K562 (cell line): ENCODE data around the gene VGLL4. TPM values are rescaled to one million over a fixed set of nuclear protein-coding genes. Genes with fewer than 3 reads are reported as not detected.

ENCODE experiments used
- ATAC-seq: fragments of 200-7000 bp; cut with Tn5 transposase; 3 replicates; pipeline ENCODE4 v1.9.1; 2020; ENCODE audit warnings: moderate library complexity
- BruUV-seq: library from RNA; stranded (reverse); fragments of 400-500 nt; replicated peaks from 2 replicates; lab custom pipeline; 2021; lab: Mats Ljungman, UMichigan
- CTCF ChIA-PET: fragments of 300-600 bp; formaldehyde crosslinking; extraction: SDS; loops from one replicate; lab custom pipeline; 2021; ENCODE audit warnings: low intra/inter-chr PET ratio; lab: Yijun Ruan, JAX
- POLR2A ChIA-PET: fragments of 300-600, 350-650 bp; sonication (Branson Sonifier 250); formaldehyde crosslinking; extraction: SDS; loops from one replicate; lab custom pipeline; 2021; ENCODE audit warnings: antibody characterized with exemption, inconsistent platforms; lab: Yijun Ruan, JAX
- DNase-seq, 4 experiments: peaks; one replicate each; pipeline versions ENCODE4 v3.0.0 to v3.0.0-alpha.2; 2011 to 2018; ENCODE audit warnings: low spot score in 3 of 4, mixed read lengths in 3 of 4; ENCODE audit errors: extremely low read depth in 1 of 4
- FAIRE-seq: peaks from 2 replicates; lab custom pipeline; 2011; peaks lifted over from hg19 to GRCh38; lab: Jason Lieb, UNC
- H2AFZ ChIP-seq: 2 replicates; pipeline ENCODE4 v1.6.0; 2011; ENCODE audit warnings: low read depth, low read length, control low read depth, inconsistent platforms
- H3K27ac ChIP-seq: fragments of 200-600 bp; 3 replicates; pipeline ENCODE4 v1.8.0; 2011; ENCODE audit warnings: low read depth, mild to moderate bottlenecking, control low read depth, inconsistent platforms, low read length, moderate library complexity, mixed read lengths; ENCODE audit errors: extremely low read depth
- H3K27me3 ChIP-seq, 2 experiments: fragments of 300-600 bp in 1 of 2; 2 replicates in 1 of 2; 3 replicates in 1 of 2; pipeline versions ENCODE4 v1.6.0 to v1.8.0; 2011; ENCODE audit warnings: inconsistent platforms in 2 of 2, low read length in 2 of 2, mild to moderate bottlenecking in 1 of 2, mixed read lengths in 1 of 2, moderate library complexity in 1 of 2; ENCODE audit not compliant: control insufficient read depth in 2 of 2, insufficient read depth in 2 of 2
- H3K36me3 ChIP-seq: fragments of 300-600 bp; 3 replicates; pipeline ENCODE4 v1.8.0; 2011; ENCODE audit warnings: mild to moderate bottlenecking, low read length, inconsistent platforms; ENCODE audit not compliant: control insufficient read depth, insufficient read depth
- H3K4me1 ChIP-seq, 2 experiments: fragments of 200-600 bp in 1 of 2; replicated peaks in 1 of 2; 2 replicates in 1 of 2; 3 replicates in 1 of 2; pipeline versions ENCODE4 v1.5.1 to v1.8.0; 2011; ENCODE audit warnings: inconsistent platforms in 2 of 2, low read length in 2 of 2, mild to moderate bottlenecking in 1 of 2, mixed read lengths in 1 of 2, moderate library complexity in 1 of 2; ENCODE audit not compliant: control insufficient read depth in 2 of 2, insufficient read depth in 2 of 2
- H3K4me2 ChIP-seq: 2 replicates; pipeline ENCODE4 v1.6.1; 2011; ENCODE audit warnings: low read length, control low read depth, inconsistent platforms, mixed read lengths; ENCODE audit not compliant: insufficient read depth
- H3K4me3 ChIP-seq: fragments of 200-600 bp; sonication (generic), shearing (Covaris generic); 2 replicates; pipeline ENCODE4 v1.5.1; 2016; ENCODE audit warnings: control low read depth, inconsistent platforms
- H3K79me2 ChIP-seq: fragments of 200-600 bp; 3 replicates; pipeline ENCODE4 v1.8.0; 2011; ENCODE audit warnings: low read length, inconsistent platforms; ENCODE audit not compliant: control insufficient read depth, insufficient read depth
- H3K9ac ChIP-seq, 2 experiments: 2 replicates each; pipeline versions ENCODE4 v1.6.0 to v1.6.1; 2011; ENCODE audit warnings: low read depth in 2 of 2, low read length in 2 of 2, control low read depth in 1 of 2, inconsistent platforms in 1 of 2, mild to moderate bottlenecking in 1 of 2, mixed read lengths in 1 of 2; ENCODE audit not compliant: insufficient read depth in 1 of 2
- H3K9me1 ChIP-seq: one replicate; pipeline ENCODE4 v1.6.0; 2011; ENCODE audit warnings: inconsistent platforms, mild to moderate bottlenecking, low read length, moderate library complexity; ENCODE audit not compliant: control insufficient read depth, insufficient read depth
- H3K9me3 ChIP-seq: replicated peaks from 2 replicates; pipeline ENCODE4 v1.5.1; 2011; ENCODE audit warnings: low read depth, low read length, inconsistent platforms; ENCODE audit not compliant: control insufficient read depth, insufficient read depth
- H4K20me1 ChIP-seq: replicated peaks from 2 replicates; pipeline ENCODE4 v1.6.1; 2011; ENCODE audit warnings: low read length, inconsistent platforms, mixed read lengths; ENCODE audit not compliant: control insufficient read depth, insufficient read depth
- DACH1 ChIP-seq: fragments of 450-650 bp; IDR thresholded peaks from 2 replicates; pipeline ENCODE4 v1.6.1; 2018; ENCODE audit not compliant: partially characterized antibody
- SREBF2 ChIP-seq: sonication (generic); formaldehyde crosslinking; IDR thresholded peaks from 2 replicates; pipeline ENCODE4 v1.4.0; 2020; ENCODE audit warnings: mild to moderate bottlenecking, missing genetic modification reagents
- ZFX ChIP-seq: sonication (generic); formaldehyde crosslinking; IDR thresholded peaks from 2 replicates; pipeline ENCODE4 v1.8.0; 2022; ENCODE audit warnings: mild to moderate bottlenecking, missing genetic modification reagents, moderate library complexity
- ZNF699 ChIP-seq: fragments of 250-450 bp; sonication (Bioruptor Pico); IDR thresholded peaks from 2 replicates; pipeline ENCODE4 v1.8.0; 2021; ENCODE audit warnings: mild to moderate bottlenecking, moderate library complexity; ENCODE audit not compliant: insufficient replicate concordance
- WGBS: fragments of 100-300 bp; shearing (Covaris generic); methylation state at CpG from one replicate; pipeline ENCODE4 v1.1.6; 2016; ENCODE audit warnings: low coverage, mixed read lengths; ENCODE audit not compliant: insufficient coverage; ENCODE audit errors: missing lambda C conversion rate; 5-methylcytosine and 5-hydroxymethylcytosine counted together
- in situ Hi-C: fragments of 300-500 bp; cut with MboI; formaldehyde crosslinking; loops from 4 replicates; pipeline ENCODE4 v1.15.0; 2018; ENCODE audit warnings: inconsistent platforms, mixed read lengths
- intact Hi-C: fragments of 100-400 bp; cut with micrococcal nuclease; formaldehyde crosslinking; loops from 2 replicates; pipeline ENCODE4 v1.14.2; 2022
- polyA plus RNA-seq, 8 experiments: library from polyadenylated mRNA; depleted of rRNA in 4 of 8; stranded (reverse) in 5 of 8; unstranded in 3 of 8; fragments of >200 nt; fragmentation: Nextera tagmentation in 2 of 8; fragmentation: Illumina TruSeq in 1 of 8; extraction: Ambion mirVana in 2 of 8; extraction: Trizol in 1 of 8; gene quantifications; 2 replicates each; pipeline versions ENCODE4 v1.2.1 to v1.2.3, GENCODE V29; 2011 to 2014; ENCODE audit warnings: inconsistent platforms in 1 of 8, missing spikeins in 1 of 8
- total RNA-seq, 7 experiments: library from RNA; depleted of rRNA in 6 of 7; stranded (reverse); fragments of >200 nt in 6 of 7; fragmentation: Illumina TruSeq in 2 of 7; extraction: Trizol in 2 of 7; gene quantifications; 2 replicates each; pipeline versions ENCODE4 v1.2.1 to v1.2.3, GENCODE V29; 2011 to 2021; ENCODE audit warnings: low replicate concordance in 1 of 7

The VGLL4 gene
- total and polyA plus RNA-seq, 9 of the 15 experiments (the other 6 are each of a cell fraction or from before 2014, with no cell fraction given), result 0.27 to 10.9 (median 8.6) TPM

DNA sequence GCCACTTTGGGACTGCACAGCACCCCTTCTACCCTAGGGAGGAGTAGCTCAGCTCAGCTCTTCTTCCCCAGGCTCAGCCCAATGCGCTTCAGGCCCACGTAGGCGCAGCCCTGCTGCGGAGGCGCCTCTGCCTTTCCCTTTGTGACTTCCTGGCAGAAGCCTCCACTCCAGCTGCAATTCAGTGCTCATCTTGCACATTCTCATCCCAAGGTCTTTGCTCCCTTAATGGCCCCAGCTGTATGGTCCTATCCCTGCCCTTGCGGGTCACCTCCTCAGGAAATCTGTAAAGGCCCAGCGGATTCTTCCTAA, 109.0 kb downstream of the VGLL4 start:
- ATAC-seq (no peak), DNase-seq (no peak), FAIRE-seq (no peak)
- H3K9me1 ChIP-seq, result no peaks in the 10 kb centered on the region
- in situ Hi-C loops (no loop called here), intact Hi-C loops (no loop called here)
- BruUV-seq, result no TSS peak
- no peaks in the 10 kb centered on the region; the same call in 1 of the 2 replicates for H4K20me1 ChIP-seq
- H3K9me3 ChIP-seq, result no peaks in the 10 kb centered on the region
- POLR2A ChIA-PET, result no interaction called here
- peak overlapping the region in 1 of 2 experiments; percentile 11; a peak in 1 of 4 replicates for H3K9ac ChIP-seq
- H3K36me3 ChIP-seq, result no peaks in the 10 kb centered on the region
- no peaks in the 10 kb centered on the region for H3K27me3 ChIP-seq
- H3K79me2 ChIP-seq, result no peaks in the 10 kb centered on the region
- CTCF ChIA-PET, result no interaction called here
- H3K4me2 ChIP-seq, result no peak overlapping the region
- H3K4me3 ChIP-seq, result no peak overlapping the region
- H2AFZ ChIP-seq, result no peak overlapping the region
- H3K27ac ChIP-seq, result no peak overlapping the region
- no peak for TF ChIP-seq ZFX
- no peak for TF ChIP-seq SREBF2 (CRISPR knock-in tag)
- TF ChIP-seq ZNF699 (CRISPR knock-in tag), result no peak
- 80% methylated on average over 7 of the region's 7 CpGs for WGBS
- H3K4me1 ChIP-seq, result peaks cover 0 to 4% of the 10 kb centered on the region in 2 experiments; a peak in 2 of 5 replicates

GRCh38 chr3:11534011-11534792, 109.5 kb downstream of the VGLL4 start:
- peaks cover 0 to 4% of the 10 kb centered on the region in 2 experiments; a peak in 2 of 5 replicates for H3K4me1 ChIP-seq
- intact Hi-C loops, result no loop called here
- H3K27ac ChIP-seq, result no peak overlapping the region
- no peaks in the 10 kb centered on the region for H3K36me3 ChIP-seq
- no peak for TF ChIP-seq DACH1
- no peaks in the 10 kb centered on the region for H3K9me1 ChIP-seq
- H3K27me3 ChIP-seq, result no peaks in the 10 kb centered on the region
- no peaks in the 10 kb centered on the region for H3K79me2 ChIP-seq
- in situ Hi-C loops, result no loop called here
- FAIRE-seq, result no peak
- no peaks in the 10 kb centered on the region; the same call in 1 of the 2 replicates for H4K20me1 ChIP-seq
- 54% methylated on average over 21 of the region's 21 CpGs for WGBS
- H3K4me3 ChIP-seq, result no peak overlapping the region
- no TSS peak for BruUV-seq
- no peak overlapping the region for H2AFZ ChIP-seq
- H3K4me2 ChIP-seq, result no peak overlapping the region
- no peak for DNase-seq
- H3K9me3 ChIP-seq, result no peaks in the 10 kb centered on the region
- ChIA-PET CTCF (no interaction called here), POLR2A (no interaction called here)
- no peak for ATAC-seq
- H3K9ac ChIP-seq, result peak overlapping the region in 1 of 2 experiments; percentile 11; a peak in 1 of 4 replicates
